ACHN (cell line): ENCODE measurements around the gene LSM4.
"Not testable (repeated sequence)": the region's sequence is repeated elsewhere in the genome, so short reads cannot be mapped to it uniquely, and the experiment has no call there.

Experiments
- DNase-seq: peaks from one replicate; pipeline ENCODE4 v3.0.0-alpha.2; 2015
- in situ Hi-C: cut with HindIII; loops from 2 replicates; pipeline ENCODE4 v1.10.0; 2017; ENCODE audit warnings: low sequenced_read_pairs, low pct_ligation_motif_present, low pct_unique_long_range_greater_than_20kb

LSM4 gene

DNA sequence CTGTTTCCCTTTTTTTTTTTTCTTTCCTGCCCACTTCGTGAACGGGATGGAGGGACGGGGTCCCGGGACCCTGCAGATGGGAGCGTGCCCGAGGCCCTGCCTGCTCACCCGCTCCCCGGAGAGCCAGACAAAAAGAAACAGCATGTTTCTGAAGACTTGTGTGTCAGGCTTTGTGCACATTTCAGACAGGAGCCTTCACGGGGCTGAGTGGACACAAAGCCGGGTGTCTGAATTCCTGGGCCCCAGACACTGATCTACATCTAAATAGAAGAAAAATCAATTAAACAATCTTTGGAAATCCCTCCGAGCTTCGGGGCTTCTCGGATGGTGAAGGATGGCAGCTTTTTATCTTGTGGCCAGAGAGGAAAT lies 21.7 kb upstream of the LSM4 start:
- in situ Hi-C loops: no loop called here
- no peak for DNase-seq

- in situ Hi-C loops: no loop called here
Measured at GRCh38 chr19:18342090-18342632, 19.3 kb upstream of the LSM4 start.

DNA sequence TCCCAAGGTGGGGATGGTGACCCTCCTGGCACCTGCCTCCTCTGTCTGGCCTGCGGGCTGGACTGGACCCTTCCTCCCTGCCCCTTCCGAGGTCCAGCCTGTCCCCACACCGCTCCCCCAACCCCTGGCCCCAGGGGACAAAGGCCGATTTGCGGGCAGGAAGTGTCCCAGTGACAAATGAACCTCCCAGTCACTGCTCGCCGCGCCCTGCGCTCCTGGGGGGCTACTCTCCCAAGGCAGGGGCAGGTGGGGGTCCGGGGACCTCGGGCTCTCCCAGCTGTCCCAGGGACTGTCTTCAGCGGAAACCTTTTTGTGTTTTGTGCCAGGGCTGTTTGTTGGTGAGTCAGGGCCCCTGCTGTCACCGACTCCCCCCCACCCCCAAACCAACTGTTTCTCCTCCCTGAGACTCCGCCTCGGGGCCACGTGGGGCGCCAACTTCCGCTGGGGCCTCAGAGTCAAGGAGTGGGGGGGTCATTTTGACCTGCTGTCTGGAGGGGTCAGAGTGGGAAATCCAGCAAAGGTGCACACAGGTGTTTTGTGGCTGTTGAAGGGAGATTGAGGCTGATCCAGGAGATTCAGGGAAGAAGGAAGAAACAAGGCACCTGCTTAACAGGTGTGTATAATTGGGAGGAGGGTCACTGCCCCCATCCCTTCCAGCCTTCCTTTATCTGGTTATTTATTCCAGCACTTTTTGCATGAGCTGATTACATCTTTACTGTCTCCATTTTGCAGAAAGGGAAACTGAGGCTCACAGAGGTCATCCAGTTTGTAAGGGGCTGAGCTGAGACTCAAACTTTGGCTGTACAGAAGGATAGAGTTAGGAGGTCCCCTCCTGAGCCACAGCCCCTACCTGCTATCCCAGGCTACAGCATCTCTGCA lies 18.4 kb upstream of the LSM4 start:
- DNase-seq: peak; percentile 50
- in situ Hi-C loops: no loop called here

More at GRCh38 chr19:18342090-18342632, 19.3 kb upstream of the LSM4 start:
- no peak for DNase-seq

DNA sequence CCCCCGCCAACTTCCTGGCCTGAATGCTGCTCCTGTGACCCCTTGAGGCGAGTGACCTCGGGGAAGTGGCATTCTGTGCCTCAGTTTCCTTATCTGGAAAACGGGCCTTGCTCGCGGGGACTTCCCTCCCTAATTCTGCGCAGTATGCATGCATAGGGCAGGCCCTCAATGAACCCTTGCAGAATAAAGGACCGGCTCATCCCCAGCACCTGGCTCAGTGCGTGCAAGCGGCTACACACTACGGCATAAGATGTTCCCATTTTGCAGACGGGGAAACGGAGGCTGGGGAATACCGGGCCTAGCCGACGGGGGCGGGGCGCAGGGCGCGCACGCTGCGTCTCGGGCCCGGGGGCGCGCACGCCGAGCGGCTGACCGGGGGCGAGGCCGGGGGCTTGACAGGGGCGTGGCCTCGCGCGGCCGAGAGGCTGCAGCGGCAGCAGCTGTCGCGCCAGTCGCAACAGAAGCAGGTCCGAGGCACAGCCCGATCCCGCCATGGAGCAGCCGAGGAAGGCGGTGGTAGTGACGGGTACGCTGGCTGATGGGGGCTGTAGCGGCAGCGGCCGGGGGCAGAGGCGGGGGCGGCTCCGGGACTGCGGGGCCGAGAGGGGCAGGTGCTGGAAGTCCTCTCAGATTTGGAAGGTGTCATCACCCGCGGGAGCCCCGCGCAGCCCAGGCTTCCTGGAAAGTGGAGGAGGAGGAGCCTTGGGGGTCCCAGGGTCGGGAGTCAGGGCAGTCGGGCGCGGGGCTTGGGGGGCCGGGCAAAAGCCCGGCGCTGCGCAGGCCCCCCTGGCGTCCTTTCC lies 17.5 kb upstream of the LSM4 start, which contains the start of gene PGPEP1:
TSS of gene PGPEP1 (plus strand) at position 409 of the 800 bp plus-strand sequence. CDS start at position 493, 84 bp downstream.
- peak; percentile 63 for DNase-seq
- in situ Hi-C loops: no loop called here

- DNase-seq: peak; percentile 38
- in situ Hi-C loops: no loop called here
Measured at GRCh38 chr19:18339723-18340122, 16.8 kb upstream of the LSM4 start.

DNA sequence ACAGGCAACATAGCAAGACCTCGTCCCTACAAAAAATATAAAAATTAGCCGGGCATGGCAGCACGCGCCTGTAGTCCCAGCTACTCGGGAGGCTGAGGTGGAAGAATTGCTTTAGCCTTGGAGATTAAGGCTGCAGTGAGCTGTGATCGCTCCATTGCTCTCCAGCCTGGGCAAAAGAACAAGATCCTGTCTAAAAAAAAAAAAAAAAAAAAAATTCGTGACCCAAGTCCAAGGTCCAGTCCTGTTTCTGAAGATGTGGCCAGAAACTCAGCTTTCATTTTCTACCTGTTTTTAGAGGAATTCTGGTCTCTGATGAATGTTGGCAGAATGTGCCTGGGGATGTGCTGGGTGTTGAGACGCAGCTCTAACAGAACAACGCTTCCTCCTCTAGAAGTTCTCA lies 15.7 kb upstream of the LSM4 start:
- in situ Hi-C loops: no loop called here
- DNase-seq: no peak

DNA sequence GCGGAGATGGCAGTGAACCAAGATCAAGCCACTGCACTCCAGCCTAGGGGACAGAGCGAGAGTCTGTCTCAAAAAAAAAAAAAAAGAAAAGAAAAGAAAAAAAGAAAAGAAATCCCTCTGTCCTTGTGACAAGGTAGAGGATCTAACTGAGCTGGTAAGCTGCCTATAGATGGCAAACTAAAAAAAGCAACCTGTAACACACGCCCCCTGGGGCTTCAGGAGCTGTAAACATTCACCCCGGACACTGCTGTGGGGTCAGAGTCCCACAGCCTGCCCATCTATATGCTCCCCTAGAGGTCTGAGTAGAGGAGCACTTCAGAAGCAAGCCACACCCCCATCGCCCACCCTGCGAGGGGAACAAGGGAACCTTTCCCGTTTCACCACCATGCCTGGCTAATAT lies 13.2 kb upstream of the LSM4 start:
- in situ Hi-C loops: no loop called here
- DNase-seq: no peak

DNA sequence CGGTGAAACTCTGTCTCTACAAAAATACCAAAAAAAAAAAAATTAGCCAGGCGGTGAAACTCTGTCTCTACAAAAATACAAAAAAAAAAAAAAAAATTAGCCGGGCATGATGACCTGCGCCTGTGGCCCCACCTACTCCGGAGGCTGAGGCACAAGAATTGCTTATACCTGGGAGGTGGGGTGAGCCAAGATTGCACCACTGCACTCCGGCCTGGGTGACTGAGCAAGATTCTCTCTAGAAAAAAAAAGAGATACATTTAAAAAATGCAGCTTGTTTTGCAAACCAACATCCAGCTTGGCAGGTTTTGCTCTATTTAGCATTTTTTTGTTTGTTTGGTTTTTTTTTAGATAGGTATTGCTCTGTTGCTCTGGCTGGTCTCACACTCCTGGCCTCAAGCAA lies 10.8 kb upstream of the LSM4 start:
- no peak for DNase-seq
- in situ Hi-C loops: no loop called here

GRCh38 chr19:18332917-18333530 lies 10.1 kb upstream of the LSM4 start:
- no peak for DNase-seq
- in situ Hi-C loops: no loop called here

DNA sequence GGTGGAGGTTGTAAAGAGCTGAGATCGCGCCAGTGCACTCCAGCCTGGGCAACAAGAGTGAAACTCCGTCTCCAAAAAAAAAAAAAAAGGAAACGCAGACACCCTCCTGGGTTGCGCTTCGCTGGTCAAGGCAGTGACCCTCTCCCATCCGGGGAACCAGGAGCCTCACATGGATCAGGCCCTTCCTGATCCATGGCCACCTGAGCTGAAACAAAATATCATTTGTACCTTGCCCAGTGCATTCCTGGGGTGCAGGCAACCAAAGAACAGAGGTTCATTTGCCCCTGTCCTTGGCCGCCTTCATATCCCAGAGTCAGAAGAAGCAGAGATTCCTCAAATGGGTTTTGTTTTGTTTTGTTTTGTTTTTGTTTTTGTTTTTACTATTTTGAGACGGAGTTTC lies 8.0 kb upstream of the LSM4 start:
- no peak for DNase-seq
- in situ Hi-C loops: no loop called here

DNA sequence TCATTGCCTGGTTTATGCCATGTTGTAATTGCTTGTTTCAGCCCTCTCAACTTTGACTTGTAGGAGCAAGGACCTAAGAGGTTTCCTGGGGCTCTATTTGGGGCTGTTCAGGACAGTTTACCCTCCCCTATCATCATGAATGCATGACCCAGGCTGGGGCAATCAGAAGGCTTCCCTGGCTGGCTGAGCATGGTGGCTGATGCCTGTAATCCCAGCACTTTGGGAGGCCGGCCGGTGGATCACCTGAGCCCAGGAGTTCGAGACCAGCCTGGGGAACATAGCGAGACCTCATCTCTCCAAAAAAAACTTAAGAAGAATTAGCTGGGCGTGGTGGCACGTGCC lies 6.1 kb upstream of the LSM4 start:
- in situ Hi-C loops: no loop called here
- DNase-seq: no peak

DNA sequence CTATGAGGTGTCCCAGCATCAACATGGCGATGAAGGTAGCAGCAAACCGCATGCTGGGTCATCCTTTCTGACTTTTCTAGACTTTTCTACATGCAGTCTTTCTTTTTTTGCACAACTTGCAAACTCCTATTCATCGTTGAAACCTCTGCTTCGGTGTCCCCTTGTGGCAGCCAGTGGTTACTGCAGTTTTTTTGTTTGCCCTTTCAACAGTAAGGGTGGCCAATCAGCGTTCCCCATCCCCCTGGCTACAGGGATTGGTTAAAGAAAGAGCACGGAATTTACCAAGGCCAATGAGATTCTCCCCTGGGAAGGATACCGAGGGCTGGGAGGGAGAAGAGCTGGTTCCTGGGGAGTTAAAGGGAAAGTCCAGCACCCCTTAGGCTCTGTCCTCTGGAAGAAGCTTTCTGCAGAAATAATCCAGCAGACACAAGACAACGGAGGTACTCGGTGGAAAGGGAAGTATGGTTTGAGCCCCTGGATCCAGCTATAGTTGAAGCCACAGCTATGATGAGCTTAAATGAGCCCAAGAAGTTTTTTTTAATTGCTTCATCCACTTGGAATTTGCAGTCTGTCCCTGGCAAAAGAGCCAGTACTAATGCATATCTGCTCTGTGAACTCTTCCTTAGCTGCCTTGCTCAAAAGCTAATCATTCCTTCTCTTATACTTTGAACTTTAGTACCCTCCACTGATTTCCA lies 5.6 kb upstream of the LSM4 start:
- DNase-seq: peak; percentile 97
- in situ Hi-C loops: no loop called here

DNA sequence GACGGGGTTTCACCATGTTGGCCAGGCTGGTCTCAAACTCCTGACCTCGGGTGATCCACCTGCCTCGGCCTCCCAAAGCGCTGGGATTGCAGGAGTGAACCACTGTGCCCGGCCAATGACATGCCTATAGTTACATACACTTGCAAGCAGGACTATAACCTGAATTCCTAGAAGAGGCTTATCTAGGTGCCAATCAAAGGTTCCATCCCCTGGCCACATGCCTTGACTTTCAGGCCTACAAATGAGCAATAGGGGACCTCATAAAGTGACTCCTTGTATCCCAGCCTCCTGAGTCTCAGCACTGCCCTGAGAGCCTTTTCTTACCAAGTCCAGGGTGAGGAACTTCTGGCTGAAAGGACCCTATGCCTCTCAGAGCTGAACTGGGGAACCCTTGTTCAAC lies 3.9 kb upstream of the LSM4 start:
- in situ Hi-C loops: no loop called here
- no peak for DNase-seq

DNA sequence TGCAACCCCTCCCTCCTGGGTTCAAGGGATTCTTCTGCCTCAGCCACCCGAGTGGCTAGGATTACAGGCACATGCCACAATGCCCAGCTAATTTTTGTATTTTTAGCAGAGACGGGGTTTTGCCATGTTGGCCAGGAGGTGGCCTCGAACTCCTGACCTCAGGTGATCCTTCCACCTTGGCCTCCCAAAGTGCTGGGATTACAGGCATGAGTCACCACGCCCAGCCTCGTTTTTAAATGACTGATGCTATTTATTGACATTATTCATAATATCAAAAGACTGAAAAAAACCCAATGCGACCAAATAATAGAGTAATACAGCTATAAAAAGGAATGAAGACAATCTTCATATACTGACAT lies 1.5 kb upstream of the LSM4 start:
- in situ Hi-C loops: not testable (repeated sequence)

GRCh38 chr19:18322318-18322758 lies 538 bp downstream of the LSM4 start:
- DNase-seq: peak; percentile 61

More for the DNA sequence above, 1.5 kb upstream of the LSM4 start:
- not testable (repeated sequence) for DNase-seq

GRCh38 chr19:18321734-18322102 lies 1.2 kb downstream of the LSM4 start:
- in situ Hi-C loops: no loop called here
- DNase-seq: no peak

More at GRCh38 chr19:18322318-18322758, 538 bp downstream of the LSM4 start:
- in situ Hi-C loops: no loop called here

- in situ Hi-C loops: no loop called here
- no peak for DNase-seq
Measured at GRCh38 chr19:18320865-18321733, 1.8 kb downstream of the LSM4 start.
